Activated naive CD4-positive, alpha-beta T cell (primary cell): ENCODE data around the gene LMNB1.

Experiments used
- DNase-seq, 4 experiments: peaks; one replicate each; lab custom pipeline; 2025; lab: John Stamatoyannopoulos, UW

LMNB1 gene

DNA sequence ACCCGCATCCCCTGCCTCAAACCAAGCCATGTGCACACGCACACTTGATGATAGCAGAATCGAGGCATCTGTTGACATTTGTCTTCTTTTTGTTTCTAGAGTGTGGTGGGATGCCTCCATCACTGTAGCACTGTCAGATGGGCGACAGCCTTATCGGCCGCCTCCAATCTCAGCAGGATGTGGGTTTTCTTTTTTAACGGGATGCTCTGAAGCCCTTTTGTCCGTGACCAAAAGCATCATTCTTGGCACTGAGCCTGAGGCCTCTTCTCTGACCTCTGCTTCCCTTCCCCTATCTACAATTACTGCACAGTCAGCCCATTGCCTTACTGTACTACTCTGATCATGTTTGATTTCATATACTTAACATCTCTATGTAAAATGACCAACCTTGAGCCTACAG lies 78.3 kb downstream of the LMNB1 start:
- DNase-seq, result no peak

DNA sequence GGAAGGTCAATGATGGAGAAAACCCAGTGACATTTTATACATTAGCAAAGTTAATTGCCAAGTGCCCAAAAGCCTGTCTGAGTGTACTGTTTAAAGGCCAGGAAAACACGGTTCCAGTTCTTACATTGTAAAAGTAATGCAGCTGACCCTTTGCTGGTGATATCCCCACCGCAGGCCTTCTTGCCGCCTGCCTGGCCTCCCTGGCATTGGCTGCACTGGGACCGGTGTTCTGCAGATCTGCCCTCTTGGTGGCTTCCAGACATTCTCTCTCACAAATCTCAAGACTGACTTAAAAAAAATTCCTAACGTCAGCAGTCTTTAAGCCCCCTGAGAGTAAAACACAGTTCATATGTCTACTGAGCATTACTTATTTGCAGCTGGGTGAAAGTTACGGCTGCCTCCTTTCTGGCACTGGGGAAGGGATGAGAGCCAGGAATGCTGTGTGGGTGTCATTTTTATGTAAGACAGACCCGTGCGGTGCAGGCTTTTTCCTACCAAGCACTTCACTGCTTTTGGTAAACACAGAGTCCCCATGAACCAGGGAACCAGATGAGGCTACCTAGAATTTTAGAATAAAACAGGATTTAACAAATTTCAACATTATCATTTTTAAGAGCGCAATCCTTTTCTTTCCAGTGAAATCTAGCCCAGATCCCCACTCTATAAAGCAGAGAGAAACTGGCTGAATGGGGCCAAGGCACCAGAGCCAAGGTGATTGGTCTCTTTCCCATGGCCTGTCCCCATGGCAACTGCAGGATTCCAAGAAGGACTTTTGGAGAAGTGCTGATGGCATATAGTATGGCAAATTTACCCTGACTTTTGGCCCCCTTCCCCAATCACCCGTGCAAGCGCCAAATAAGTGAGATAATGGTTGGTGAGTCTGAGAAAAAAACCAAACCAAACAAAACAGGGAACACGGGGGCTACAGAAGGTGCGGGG lies 80.8 kb downstream of the LMNB1 start:
- DNase-seq, result no peak

DNA sequence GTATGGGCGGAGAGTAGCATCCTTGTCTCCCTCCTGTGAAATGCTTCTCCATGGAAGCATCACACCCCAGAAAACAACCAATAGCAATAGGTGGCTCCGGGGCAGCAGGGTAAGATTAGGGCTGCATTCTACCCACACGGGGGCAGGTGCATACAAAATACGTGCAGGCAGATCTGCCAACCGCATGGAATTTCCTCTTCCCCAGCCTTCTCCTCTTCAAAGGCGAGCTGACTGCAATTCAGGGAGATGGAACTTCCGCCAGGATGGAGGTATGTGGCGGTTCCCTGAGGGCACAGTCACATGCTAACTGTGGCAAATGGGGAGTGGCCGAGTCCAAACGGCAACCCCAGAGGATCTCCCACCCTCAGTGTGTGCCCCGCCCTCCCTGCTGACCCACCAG lies 81.5 kb downstream of the LMNB1 start:
- DNase-seq, result no peak

GRCh38 chr5:126863402-126863801 lies 86.5 kb downstream of the LMNB1 start:
- no peak for DNase-seq

GRCh38 chr5:126864042-126864688 lies 87.2 kb downstream of the LMNB1 start:
- DNase-seq, result no peak

GRCh38 chr5:126865299-126865698 lies 88.4 kb downstream of the LMNB1 start:
- DNase-seq, result no peak

GRCh38 chr5:126866851-126867636 lies 90.1 kb downstream of the LMNB1 start:
- no peak for DNase-seq

- DNase-seq, result no peak
Observed at GRCh38 chr5:126868338-126869004, 91.5 kb downstream of the LMNB1 start.

- DNase-seq, result peak in 2 of 4 experiments; percentile 8 to 22
Observed at GRCh38 chr5:126869005-126869451, 92.1 kb downstream of the LMNB1 start.

GRCh38 chr5:126871441-126871840 lies 94.5 kb downstream of the LMNB1 start:
- no peak for DNase-seq

DNA sequence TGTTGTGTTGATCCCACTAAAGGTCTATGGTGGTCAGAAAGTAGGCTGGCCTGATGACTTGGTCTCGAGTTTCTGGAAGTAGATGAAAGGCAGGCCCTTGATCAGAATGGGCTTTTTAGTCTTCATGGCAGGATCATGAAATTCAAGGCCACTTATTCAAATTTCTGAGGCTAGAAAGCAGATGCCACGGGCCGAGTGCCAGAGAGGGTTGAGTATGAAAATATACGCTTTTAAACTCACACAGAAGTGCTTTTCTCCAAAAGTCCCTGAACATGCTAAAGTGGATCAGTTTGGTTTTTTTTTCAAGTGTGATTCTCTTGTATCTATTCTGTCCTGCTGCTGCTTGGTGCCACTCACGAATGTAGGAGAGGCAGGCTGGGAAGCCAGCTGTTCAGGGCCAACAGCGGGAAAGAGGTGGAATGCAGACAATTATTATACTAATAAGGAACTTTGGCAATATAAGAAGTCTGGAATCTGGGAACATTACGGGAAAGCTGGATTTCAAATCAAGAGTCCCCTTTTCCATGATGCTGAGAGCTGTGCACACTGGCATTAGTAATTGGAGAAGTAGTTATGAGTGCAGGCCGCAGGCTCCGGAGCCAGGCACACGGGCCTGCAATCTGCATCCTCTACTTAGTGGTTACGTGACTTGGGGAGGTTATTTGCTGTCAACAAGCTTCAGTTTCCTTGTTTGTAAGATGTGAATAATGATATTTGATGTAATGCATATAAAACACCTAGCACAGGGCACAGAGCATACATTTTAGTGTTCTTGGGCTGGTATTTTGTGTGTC lies 95.8 kb downstream of the LMNB1 start:
- DNase-seq, result no peak

- no peak for DNase-seq
Observed at GRCh38 chr5:126875303-126875785, 98.4 kb downstream of the LMNB1 start.

GRCh38 chr5:126877602-126878001 lies 100.7 kb downstream of the LMNB1 start:
- no peak for DNase-seq

GRCh38 chr5:126878085-126878484 lies 101.1 kb downstream of the LMNB1 start:
- DNase-seq, result no peak

DNA sequence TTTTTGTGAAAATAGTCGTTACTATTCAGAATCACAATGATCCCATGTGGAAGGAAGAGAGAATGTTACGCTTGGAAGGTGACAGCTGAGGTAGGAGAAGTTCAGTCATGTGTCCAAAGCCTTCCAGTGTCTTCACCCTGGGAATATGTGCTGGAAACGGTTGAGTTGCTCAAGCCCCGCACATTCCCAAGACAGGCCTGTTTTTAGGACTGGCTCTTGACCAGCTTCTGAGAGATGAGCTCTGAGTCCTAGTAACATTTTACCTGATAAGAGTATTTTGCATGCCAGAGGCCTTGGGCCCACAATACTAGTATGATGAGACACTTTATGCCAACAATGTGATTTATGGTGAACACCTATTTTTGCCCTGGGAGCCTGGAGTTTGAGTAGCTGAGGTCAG lies 101.7 kb downstream of the LMNB1 start:
- DNase-seq, result no peak

DNA sequence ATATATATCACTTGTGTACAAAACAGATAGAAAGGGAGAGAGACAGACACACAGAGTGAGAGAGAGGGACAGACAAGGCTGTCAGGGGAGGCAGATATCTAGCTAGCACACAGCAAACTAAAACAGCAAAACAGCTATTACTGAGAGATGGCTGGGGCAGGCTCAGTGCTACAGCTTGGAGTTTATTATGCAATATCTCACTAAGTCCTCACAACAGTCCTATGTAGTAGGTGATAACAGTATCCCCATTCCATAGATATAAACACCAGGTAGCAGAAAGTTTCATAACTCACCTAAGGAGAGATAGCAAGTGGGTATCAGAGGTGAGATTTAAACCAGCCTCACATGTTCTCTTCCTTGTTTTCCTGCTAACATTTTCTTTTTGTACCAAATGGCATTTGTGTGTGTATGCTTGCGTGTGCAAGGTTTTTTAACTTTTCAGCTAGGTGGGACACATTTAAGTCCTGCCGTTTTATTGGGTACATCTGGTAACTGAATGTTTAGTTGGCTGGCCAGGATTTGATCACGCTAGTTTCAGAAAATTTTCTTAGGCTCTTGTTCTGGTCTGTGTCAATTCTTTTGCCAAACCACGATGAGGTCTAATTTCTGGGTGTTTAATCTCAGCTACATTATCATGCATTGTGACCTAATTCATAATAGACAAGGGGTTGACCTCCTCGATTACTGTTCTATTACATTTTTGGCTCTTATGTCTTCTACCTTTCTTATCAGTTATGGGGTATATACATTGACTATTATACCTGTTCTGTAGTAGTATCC lies 105.1 kb downstream of the LMNB1 start:
- no peak for DNase-seq

DNA sequence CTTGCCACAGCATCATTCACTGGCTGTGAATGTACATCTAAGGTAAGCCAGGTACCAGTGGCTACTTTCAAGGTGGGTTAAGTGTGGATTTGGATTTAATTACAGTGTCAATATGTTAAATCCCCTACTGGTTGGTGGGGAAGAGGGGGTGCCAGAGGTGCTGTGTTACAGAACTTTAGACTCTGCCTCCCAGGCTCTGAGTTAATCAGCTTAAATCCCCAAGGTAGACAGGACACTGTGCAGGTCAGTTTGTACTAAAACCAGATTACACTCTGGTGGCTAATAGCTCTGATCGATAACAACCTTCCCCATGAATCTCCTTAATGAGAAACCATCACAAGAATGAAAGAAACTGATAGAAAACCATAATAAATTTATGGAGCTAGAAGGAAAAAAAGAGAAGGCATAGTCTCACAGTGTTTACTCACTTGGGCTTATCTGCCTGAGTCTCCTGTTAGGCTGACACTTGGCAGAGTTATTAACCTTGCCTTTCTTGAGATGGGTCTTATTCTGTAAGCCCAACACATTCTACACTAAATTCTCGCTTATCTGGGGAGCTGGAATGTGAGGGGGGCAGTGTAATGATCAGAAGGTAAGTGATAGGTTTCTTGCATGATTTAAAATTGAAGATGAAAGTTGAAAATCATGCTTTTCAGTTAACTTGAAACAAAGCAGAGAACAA lies 106.8 kb downstream of the LMNB1 start:
- no peak for DNase-seq

DNA sequence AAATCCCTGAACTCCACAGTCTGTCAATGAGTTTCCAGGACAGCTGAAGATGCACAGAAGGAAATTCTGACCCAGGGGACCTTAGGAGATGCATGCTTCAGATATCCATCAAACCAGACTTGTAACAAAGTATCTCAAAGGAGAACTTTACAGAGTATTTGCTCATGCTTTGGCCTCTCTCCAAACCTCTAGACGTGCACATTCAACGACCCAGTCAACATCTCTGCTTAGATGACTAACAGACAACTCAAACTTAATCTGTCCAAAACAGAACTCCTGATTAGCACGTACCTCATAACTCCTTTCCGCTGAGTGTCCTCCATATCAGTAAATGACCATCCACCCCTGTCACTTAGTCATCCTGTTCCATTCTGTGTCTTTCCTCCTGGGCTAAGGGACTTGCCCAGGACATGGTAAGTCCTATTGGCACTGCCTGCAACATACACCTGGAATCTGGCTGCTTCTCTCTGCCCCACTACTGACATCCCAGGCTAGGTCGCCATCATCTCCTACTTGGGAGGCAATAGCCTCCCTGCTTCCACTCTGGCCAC lies 107.4 kb downstream of the LMNB1 start:
- DNase-seq, result no peak
